ENCODE results near the gene PRND.

PRND gene

DNA sequence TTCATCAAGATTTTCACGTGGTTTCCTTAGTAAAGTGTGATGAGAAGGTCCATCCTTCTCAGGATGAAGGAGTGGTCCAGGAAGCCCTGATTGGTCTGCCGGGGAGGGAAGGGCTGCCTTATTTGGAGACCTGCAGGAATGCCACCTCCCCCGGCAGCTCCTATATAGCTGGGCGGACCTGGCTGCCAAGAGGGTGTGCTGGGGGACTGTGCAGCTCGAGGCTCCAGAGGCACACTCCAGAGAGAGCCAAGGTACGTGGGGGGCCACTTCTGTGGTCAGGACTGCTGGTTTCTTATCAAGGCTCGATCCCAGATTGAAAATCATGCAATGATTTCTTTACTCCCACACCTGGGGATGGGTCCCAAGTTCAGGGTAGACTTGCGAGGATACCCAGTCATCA is at the start of gene PRND:
Gene PRND, plus strand, starts transcription at position 191 of the 400 bp plus-strand sequence. CDS start 2,643 bp downstream, outside the sequence.
- Mint-ChIP-seq H3K36me3 (ENCODE audit: low read depth) (no peaks in the 10 kb centered on the region), H3K4me1 (peaks cover 15% of the 10 kb centered on the region), H3K27me3 (no peaks in the 10 kb centered on the region), H3K27ac (no peak within 1 kb of the TSS), H3K4me3 (no peak within 1 kb of the TSS), H3K9me3 (no peaks in the 10 kb centered on the region)
- DNase-seq (no peak), ATAC-seq (no peak)

DNA sequence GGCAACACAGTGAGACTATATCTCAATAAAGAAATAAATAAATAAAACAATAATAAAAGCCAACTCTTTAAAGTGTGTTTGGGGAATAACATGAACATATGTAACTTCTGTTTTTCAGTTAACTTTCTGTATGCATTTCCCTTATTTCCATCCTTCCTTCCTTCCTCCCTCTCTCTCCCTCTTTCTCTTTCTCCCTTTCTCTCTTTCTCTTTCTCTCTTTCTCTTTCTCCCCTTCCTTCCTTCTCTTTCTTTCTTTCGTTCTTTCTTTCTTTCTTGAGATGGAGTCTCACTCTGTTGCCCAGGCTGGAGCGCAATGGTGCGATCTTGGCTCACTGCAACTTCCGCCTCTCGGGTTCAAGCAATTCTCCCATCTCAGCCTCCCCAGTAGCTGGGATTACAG is 48.8 kb upstream of the PRND start:
- no peaks in the 10 kb centered on the region for H3K36me3 Mint-ChIP-seq (ENCODE audit: low read depth)
- ATAC-seq = no peak
- no peak overlapping the region for H3K27ac Mint-ChIP-seq
- no peak overlapping the region for H3K4me3 Mint-ChIP-seq
- no peaks in the 10 kb centered on the region for H3K9me3 Mint-ChIP-seq
- no peaks in the 10 kb centered on the region for H3K27me3 Mint-ChIP-seq
- peaks cover 7% of the 10 kb centered on the region for H3K4me1 Mint-ChIP-seq
- DNase-seq = no peak

DNA sequence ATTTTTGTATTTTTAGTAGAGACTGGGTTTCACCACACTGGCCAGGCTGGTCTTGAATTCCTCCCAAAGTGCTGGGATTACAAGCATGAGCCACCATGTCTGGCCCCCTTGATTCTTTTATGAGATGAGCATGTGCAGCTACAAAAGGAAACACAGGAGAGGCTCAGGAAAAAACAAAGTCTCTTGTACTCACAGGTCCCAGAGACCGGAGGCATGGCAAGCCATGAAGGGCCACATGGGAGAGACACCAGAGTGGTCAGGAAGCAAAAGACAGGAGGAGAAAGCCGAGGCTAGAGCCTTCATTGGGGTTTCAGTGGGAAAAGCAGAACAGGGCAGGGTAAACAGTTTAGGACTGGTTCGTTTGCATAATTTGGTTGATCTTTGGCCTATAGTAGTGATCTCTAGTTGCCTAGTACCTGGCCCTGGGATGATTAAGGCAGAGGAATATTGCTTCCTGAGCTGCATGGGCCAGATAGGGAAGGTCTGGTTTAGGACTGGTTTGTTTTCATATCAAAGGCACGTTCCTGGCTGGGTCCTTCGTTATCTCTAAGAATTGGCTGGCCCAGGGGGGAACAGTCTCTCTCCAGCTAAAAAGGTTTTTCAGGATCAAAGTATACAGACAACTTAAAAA is 48.2 kb upstream of the PRND start:
- Mint-ChIP-seq H3K4me1 (peaks cover 7% of the 10 kb centered on the region), H3K36me3 (ENCODE audit: low read depth) (no peaks in the 10 kb centered on the region), H3K9me3 (no peaks in the 10 kb centered on the region), H3K27me3 (no peaks in the 10 kb centered on the region), H3K27ac (no peak overlapping the region), H3K4me3 (no peak overlapping the region)
- DNase-seq (no peak), ATAC-seq (no peak)

- ATAC-seq = no peak
- no peak for DNase-seq
- Mint-ChIP-seq H3K27ac (no peak overlapping the region), H3K4me1 (peaks cover 7% of the 10 kb centered on the region), H3K27me3 (no peaks in the 10 kb centered on the region), H3K36me3 (ENCODE audit: low read depth) (no peaks in the 10 kb centered on the region), H3K4me3 (no peak overlapping the region), H3K9me3 (no peaks in the 10 kb centered on the region)
Observed at GRCh38 chr20:4674672-4675071, 47.0 kb upstream of the PRND start.

DNA sequence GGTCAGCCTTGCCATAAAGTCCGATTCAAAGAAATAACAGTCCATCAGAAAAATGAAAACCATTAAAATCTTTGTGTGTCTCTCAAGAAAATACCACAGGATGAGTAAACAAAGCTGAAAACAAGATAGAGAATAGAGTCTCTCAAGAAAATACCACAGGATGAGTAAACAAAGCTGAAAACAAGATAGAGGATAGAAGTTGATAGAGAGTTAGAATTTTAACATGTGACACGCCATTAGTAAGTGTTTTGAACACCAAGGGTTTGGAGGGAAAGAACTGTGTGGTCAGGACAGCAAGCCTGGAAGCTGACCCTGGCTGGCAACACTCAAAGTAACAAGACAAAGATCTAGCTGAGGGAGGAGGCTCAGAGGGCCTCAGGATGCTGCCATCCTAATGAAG is 43.9 kb upstream of the PRND start:
- H3K4me1 Mint-ChIP-seq = peaks cover 7% of the 10 kb centered on the region
- no peak for DNase-seq
- ATAC-seq = no peak
- H3K36me3 Mint-ChIP-seq (ENCODE audit: low read depth) = no peaks in the 10 kb centered on the region
- H3K4me3 Mint-ChIP-seq = no peak overlapping the region
- H3K27ac Mint-ChIP-seq = no peak overlapping the region
- H3K9me3 Mint-ChIP-seq = no peaks in the 10 kb centered on the region
- H3K27me3 Mint-ChIP-seq = no peaks in the 10 kb centered on the region

- Mint-ChIP-seq H3K27me3 (no peaks in the 10 kb centered on the region), H3K27ac (no peak overlapping the region), H3K9me3 (no peaks in the 10 kb centered on the region), H3K4me1 (peaks cover 39% of the 10 kb centered on the region), H3K36me3 (ENCODE audit: low read depth) (no peaks in the 10 kb centered on the region), H3K4me3 (no peak overlapping the region)
- ATAC-seq (no peak), DNase-seq (no peak)
Observed at GRCh38 chr20:4681401-4681800, 40.3 kb upstream of the PRND start.

GRCh38 chr20:4681991-4682401 is 39.7 kb upstream of the PRND start:
- Mint-ChIP-seq H3K36me3 (ENCODE audit: low read depth) (no peaks in the 10 kb centered on the region), H3K4me1 (peaks cover 39% of the 10 kb centered on the region), H3K27me3 (no peaks in the 10 kb centered on the region), H3K27ac (no peak overlapping the region), H3K4me3 (no peak overlapping the region), H3K9me3 (no peaks in the 10 kb centered on the region)
- no peak for ATAC-seq
- DNase-seq = no peak

GRCh38 chr20:4682682-4683081 is 39.0 kb upstream of the PRND start:
- ATAC-seq (no peak), DNase-seq (no peak)
- Mint-ChIP-seq H3K36me3 (ENCODE audit: low read depth) (peaks cover 5% of the 10 kb centered on the region), H3K9me3 (no peaks in the 10 kb centered on the region), H3K4me3 (no peak overlapping the region), H3K27me3 (no peaks in the 10 kb centered on the region), H3K27ac (no peak overlapping the region), H3K4me1 (peaks cover 43% of the 10 kb centered on the region)

DNA sequence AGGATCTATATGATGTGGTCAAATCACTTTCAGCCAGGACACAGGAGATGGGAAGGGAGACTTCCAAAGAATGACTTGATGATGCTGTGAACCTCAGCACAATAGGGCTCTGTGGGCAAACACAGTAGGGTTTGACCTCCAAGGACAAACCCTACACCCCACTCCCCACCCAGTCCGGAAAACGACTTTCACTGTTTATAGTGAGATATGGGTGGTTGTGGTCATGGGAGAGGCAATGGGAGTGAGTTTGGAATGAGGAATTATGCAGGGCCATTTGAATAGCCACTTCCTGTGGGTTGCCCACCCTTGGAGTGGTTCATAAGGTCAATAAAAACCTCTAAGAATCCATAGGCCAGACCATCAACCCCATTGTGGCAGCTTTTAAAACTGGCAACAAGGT is 38.4 kb upstream of the PRND start:
- H3K4me1 Mint-ChIP-seq = peaks cover 46% of the 10 kb centered on the region
- no peaks in the 10 kb centered on the region for H3K27me3 Mint-ChIP-seq
- H3K27ac Mint-ChIP-seq = peak overlapping the region; percentile 99
- H3K36me3 Mint-ChIP-seq (ENCODE audit: low read depth) = peaks cover 8% of the 10 kb centered on the region
- no peak for DNase-seq
- ATAC-seq = no peak
- H3K4me3 Mint-ChIP-seq = no peak overlapping the region
- no peaks in the 10 kb centered on the region for H3K9me3 Mint-ChIP-seq

DNA sequence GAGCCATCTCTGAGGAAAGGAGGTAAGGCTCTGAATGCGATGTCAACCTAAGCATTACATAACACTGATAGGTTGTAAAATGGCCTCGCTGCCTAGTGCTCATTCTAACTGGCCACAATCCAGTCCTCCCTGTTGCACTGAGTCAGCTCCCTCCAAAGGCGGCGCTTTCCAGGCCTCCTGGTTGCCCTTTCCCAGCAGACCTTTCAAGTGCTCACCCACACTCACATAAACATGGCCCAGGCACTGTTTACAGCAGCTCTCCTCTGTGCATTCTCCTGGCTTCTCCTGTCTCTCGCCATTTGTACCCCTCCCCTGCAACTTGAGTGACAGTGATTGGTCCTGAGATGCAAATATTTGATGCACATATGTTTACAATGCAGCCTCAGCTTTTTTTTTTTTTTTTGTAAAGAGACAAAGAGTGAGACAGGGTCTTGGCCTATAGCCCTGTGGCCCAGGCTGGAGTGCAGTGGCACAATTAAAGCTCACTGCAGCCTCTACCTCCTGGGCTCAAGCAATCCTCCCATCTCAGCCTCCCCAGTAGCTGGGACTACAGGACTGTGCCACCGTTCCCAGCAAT is 36.8 kb upstream of the PRND start:
- H3K36me3 Mint-ChIP-seq (ENCODE audit: low read depth) = peaks cover 18% of the 10 kb centered on the region
- no peak for DNase-seq
- no peaks in the 10 kb centered on the region for H3K9me3 Mint-ChIP-seq
- ATAC-seq = no peak
- peak overlapping the region; percentile 84 for H3K4me3 Mint-ChIP-seq
- peaks cover 63% of the 10 kb centered on the region for H3K4me1 Mint-ChIP-seq
- no peaks in the 10 kb centered on the region for H3K27me3 Mint-ChIP-seq
- peak overlapping the region; percentile 99 for H3K27ac Mint-ChIP-seq

DNA sequence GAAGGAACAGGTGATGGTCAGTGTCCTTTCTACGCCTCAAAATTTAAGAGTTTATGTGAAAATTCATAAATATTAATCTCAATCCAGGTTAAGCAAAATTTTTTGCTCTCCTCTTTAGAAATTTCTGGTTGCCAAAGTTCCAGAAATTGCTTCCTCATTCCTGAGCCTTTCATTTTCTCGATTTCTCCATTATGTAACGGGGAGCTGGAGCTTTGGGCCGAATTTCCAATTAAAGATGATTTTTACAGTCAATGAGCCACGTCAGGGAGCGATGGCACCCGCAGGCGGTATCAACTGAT is 35.8 kb upstream of the PRND start:
- DNase-seq = no peak
- Mint-ChIP-seq H3K27ac (peak overlapping the region; percentile 99), H3K4me1 (peaks cover 71% of the 10 kb centered on the region), H3K36me3 (ENCODE audit: low read depth) (peaks cover 24% of the 10 kb centered on the region), H3K27me3 (no peaks in the 10 kb centered on the region), H3K4me3 (peak overlapping the region; percentile 84), H3K9me3 (no peaks in the 10 kb centered on the region)
- no peak for ATAC-seq

GRCh38 chr20:4688305-4688704 is 33.4 kb upstream of the PRND start:
- Mint-ChIP-seq H3K4me3 (peak overlapping the region; percentile 62), H3K36me3 (ENCODE audit: low read depth) (peaks cover 48% of the 10 kb centered on the region), H3K9me3 (no peaks in the 10 kb centered on the region), H3K27ac (peak overlapping the region; percentile 73), H3K4me1 (peaks cover 81% of the 10 kb centered on the region), H3K27me3 (no peaks in the 10 kb centered on the region)
- DNase-seq = no peak
- ATAC-seq = no peak

DNA sequence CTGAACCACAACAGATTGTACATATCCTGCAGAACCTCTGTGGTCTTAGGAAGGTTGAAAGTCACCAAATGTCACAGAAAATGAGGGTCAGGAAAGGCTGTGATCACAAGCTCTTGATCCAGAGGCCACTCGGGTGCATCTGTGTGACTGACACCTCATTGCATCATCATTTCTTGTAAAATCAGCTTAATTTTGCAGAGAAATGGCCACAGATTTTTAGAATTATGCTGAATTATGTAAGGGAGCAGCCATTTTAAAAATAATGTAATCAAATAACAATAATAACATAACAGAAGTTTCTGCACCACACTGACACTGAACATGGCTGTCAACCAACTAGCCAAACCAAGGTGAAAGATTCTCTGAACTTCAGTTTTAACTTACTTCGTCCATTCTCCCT is 32.5 kb upstream of the PRND start:
- ATAC-seq (no peak), DNase-seq (no peak)
- Mint-ChIP-seq H3K4me1 (peaks cover 72% of the 10 kb centered on the region), H3K27me3 (no peaks in the 10 kb centered on the region), H3K4me3 (peak overlapping the region; percentile 37), H3K9me3 (no peaks in the 10 kb centered on the region), H3K36me3 (ENCODE audit: low read depth) (peaks cover 55% of the 10 kb centered on the region), H3K27ac (peak overlapping the region; percentile 73)

DNA sequence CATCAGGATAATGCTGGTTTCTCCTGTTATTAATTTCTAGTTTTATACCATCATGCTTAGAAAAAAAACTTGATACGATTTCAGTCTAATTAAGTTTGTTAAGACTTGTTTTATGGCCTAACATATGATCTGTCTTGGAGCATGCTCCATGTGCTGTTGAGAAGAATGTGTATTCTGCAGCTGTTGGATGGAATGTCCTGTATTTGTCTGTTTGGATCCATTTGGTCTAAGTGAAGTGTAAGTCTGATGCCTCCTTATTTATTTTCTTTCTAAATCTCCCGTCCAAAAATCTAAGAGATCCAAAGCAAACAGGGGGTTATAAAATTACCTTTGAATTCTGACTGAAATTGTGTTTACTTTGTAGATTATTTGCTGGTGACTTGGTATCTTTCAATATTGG is 30.0 kb upstream of the PRND start:
- no peak overlapping the region for H3K4me3 Mint-ChIP-seq
- peaks cover 65% of the 10 kb centered on the region for H3K4me1 Mint-ChIP-seq
- H3K27ac Mint-ChIP-seq = no peak overlapping the region
- peaks cover 69% of the 10 kb centered on the region for H3K36me3 Mint-ChIP-seq (ENCODE audit: low read depth)
- DNase-seq = no peak
- H3K27me3 Mint-ChIP-seq = no peaks in the 10 kb centered on the region
- no peaks in the 10 kb centered on the region for H3K9me3 Mint-ChIP-seq
- no peak for ATAC-seq

DNA sequence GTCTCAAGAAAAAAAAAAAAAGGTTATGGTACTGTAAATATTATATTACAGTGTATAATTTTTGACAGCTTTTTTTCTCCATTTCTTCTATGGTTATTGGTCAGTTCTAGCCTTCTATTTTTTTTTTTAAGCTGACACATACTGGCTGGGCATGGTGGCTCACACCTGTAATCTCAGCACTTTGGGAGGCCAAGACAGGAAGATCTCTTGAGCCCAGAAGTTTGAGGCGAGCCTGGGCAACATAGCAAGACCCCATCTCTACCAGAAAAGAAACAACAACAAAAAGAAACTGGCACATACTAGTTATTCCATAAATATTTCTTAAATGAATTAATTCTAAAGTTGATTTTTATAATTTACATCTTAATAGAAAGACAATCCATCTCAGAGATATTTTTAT is 27.6 kb upstream of the PRND start:
- H3K27me3 Mint-ChIP-seq = no peaks in the 10 kb centered on the region
- peaks cover 52% of the 10 kb centered on the region for H3K4me1 Mint-ChIP-seq
- DNase-seq (no peak), ATAC-seq (no peak)
- H3K36me3 Mint-ChIP-seq (ENCODE audit: low read depth) = peaks cover 70% of the 10 kb centered on the region
- no peak overlapping the region for H3K27ac Mint-ChIP-seq
- no peaks in the 10 kb centered on the region for H3K9me3 Mint-ChIP-seq
- H3K4me3 Mint-ChIP-seq = no peak overlapping the region

Data from activated naive CD8-positive, alpha-beta T cell treated with anti-CD3 and anti-CD28 coated beads, Interleukin-2, amount 50 U/mL, for 24 hours (primary cell).